ENCODE measurements around the gene ARPC5. TPM values are rescaled to one million over a fixed set of nuclear protein-coding genes. Genes with fewer than 3 reads are reported as not detected.

Gene ARPC5
- total RNA-seq, 3 donors from 2014 or later: 60.8 to 80.8 (median 70.8) TPM

DNA sequence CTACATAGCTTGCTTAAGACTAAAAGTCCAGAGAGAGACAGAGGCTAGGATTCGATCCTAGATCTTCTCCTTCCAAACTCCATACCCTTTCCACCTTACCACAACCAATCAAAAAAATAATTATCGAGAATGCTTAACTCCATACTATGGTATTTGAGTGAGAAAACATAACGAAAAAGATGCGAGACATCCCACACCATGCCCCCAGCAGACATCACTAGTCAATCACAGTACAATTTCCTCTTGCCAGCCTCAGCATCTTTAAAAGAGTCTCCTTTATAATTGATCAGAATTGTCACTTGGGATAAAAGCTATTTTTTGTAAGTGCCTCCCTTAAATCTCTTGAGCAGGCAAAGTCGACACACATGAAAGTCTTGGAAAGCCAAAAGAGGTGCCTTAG lies 46.2 kb downstream of the ARPC5 start:
- Histone ChIP-seq H3K27ac (no peak overlapping the region), H3K4me1 (no peaks in the 10 kb centered on the region), H3K36me3 (no peaks in the 10 kb centered on the region), H3K27me3 (no peaks in the 10 kb centered on the region), H3K9me3 (no peaks in the 10 kb centered on the region), H3K4me3 (peak overlapping the region in 1 of 3 donors; percentile 24)
- intact Hi-C loops (cut with DNase I; ENCODE audit: low total_unique reads): no loop called here
- no peak for TF ChIP-seq POLR2A (IDR thresholded peaks at IDR 0.05)
- no peak for TF ChIP-seq POLR2AphosphoS5 (IDR thresholded peaks at IDR 0.05)
- TF ChIP-seq CTCF (IDR thresholded peaks at IDR 0.05): no peak
- DNase-seq (ENCODE audit: low spot score in 2 of 2): no peak

GRCh38 chr1:183588827-183589226 lies 46.8 kb downstream of the ARPC5 start:
- peak overlapping the region in 1 of 3 donors; percentile 17 for H3K4me3 ChIP-seq
- intact Hi-C loops (cut with DNase I; ENCODE audit: low total_unique reads): no loop called here
- no peaks in the 10 kb centered on the region for H3K4me1 ChIP-seq
- H3K36me3 ChIP-seq: no peaks in the 10 kb centered on the region
- no peak for DNase-seq (ENCODE audit: low spot score in 2 of 2)
- no peaks in the 10 kb centered on the region for H3K27me3 ChIP-seq
- peak overlapping the region in 1 of 2 donors; percentile 20 for H3K27ac ChIP-seq
- TF ChIP-seq POLR2A (IDR thresholded peaks at IDR 0.05): no peak
- TF ChIP-seq POLR2AphosphoS5 (IDR thresholded peaks at IDR 0.05): no peak
- TF ChIP-seq CTCF (IDR thresholded peaks at IDR 0.05): no peak
- H3K9me3 ChIP-seq: no peaks in the 10 kb centered on the region

DNA sequence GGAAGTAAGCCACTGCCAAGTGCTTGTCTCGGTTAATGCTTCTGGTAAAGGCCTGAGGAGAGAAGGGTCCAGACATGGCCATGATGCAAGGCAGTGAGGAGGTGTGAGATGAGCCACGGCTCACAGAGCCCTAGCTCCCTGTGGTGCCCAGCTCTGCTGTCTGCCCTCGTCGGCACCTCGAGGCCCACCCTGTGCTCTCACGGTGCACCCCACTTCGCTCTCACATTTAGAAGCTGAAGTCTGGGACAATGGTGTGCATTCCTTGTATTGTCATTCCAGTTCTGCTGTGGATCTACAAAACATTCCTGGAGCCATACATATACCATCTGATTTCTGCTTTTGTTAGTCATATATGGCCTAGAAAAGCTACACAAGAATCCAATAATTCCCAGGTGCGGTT lies 48.7 kb downstream of the ARPC5 start:
- Histone ChIP-seq H3K36me3 (no peaks in the 10 kb centered on the region), H3K27ac (no peak overlapping the region), H3K4me3 (no peak overlapping the region), H3K9me3 (no peaks in the 10 kb centered on the region), H3K27me3 (no peaks in the 10 kb centered on the region), H3K4me1 (no peaks in the 10 kb centered on the region)
- no peak for DNase-seq (ENCODE audit: low spot score in 2 of 2)
- no peak for TF ChIP-seq CTCF (IDR thresholded peaks at IDR 0.05)
- no peak for TF ChIP-seq POLR2A (IDR thresholded peaks at IDR 0.05)
- no peak for TF ChIP-seq POLR2AphosphoS5 (IDR thresholded peaks at IDR 0.05)
- intact Hi-C loops (cut with DNase I; ENCODE audit: low total_unique reads): no loop called here

- Histone ChIP-seq H3K27me3 (no peaks in the 10 kb centered on the region), H3K4me3 (no peak overlapping the region), H3K36me3 (no peaks in the 10 kb centered on the region), H3K4me1 (no peaks in the 10 kb centered on the region), H3K27ac (no peak overlapping the region), H3K9me3 (no peaks in the 10 kb centered on the region)
- no peak for DNase-seq (ENCODE audit: low spot score in 2 of 2)
- intact Hi-C loops (cut with DNase I; ENCODE audit: low total_unique reads): no loop called here
- TF ChIP-seq POLR2AphosphoS5 (IDR thresholded peaks at IDR 0.05) (no peak), CTCF (IDR thresholded peaks at IDR 0.05) (no peak), POLR2A (IDR thresholded peaks at IDR 0.05) (no peak)
Observed at GRCh38 chr1:183586455-183586854, 49.1 kb downstream of the ARPC5 start.

GRCh38 chr1:183585038-183585437 lies 50.5 kb downstream of the ARPC5 start:
- no peak overlapping the region for H3K4me3 ChIP-seq
- H3K36me3 ChIP-seq: no peaks in the 10 kb centered on the region
- no peak overlapping the region for H3K27ac ChIP-seq
- no peak for DNase-seq (ENCODE audit: low spot score in 2 of 2)
- H3K27me3 ChIP-seq: no peaks in the 10 kb centered on the region
- TF ChIP-seq POLR2A (IDR thresholded peaks at IDR 0.05): no peak
- TF ChIP-seq CTCF (IDR thresholded peaks at IDR 0.05): no peak
- no peak for TF ChIP-seq POLR2AphosphoS5 (IDR thresholded peaks at IDR 0.05)
- H3K4me1 ChIP-seq: no peaks in the 10 kb centered on the region
- intact Hi-C loops (cut with DNase I; ENCODE audit: low total_unique reads): no loop called here
- H3K9me3 ChIP-seq: no peaks in the 10 kb centered on the region
